Stimulated activated CD4-positive, alpha-beta T cell treated with anti-CD3 and anti-CD28 coated beads, Interleukin-12 subunit alpha, Interleukin-12 subunit beta, amount 100 ng/mL, for 24 hours (primary cell): ENCODE results near the gene TRIM7.
"Not testable (repeated sequence)": the region's sequence is repeated elsewhere in the genome, so short reads cannot be mapped to it uniquely, and the experiment has no call there.

Experiments
- DNase-seq, 2 experiments: peaks; one replicate each; pipeline ENCODE4 v3.0.0-alpha.2; 2020; ENCODE audit warnings: low read depth in 2 of 2

The TRIM7 gene

GRCh38 chr5:181212934-181213333 lies 7.9 kb upstream of the TRIM7 start:
- no peak for DNase-seq

GRCh38 chr5:181212080-181212479 lies 7.1 kb upstream of the TRIM7 start:
- no peak for DNase-seq

- DNase-seq, result no peak
Measured at GRCh38 chr5:181211208-181211607, 6.2 kb upstream of the TRIM7 start.

- not testable (repeated sequence) for DNase-seq
Measured at GRCh38 chr5:181210698-181211097, 5.7 kb upstream of the TRIM7 start.

GRCh38 chr5:181210148-181210547 lies 5.2 kb upstream of the TRIM7 start:
- DNase-seq, result not testable (repeated sequence)

- not testable (repeated sequence) for DNase-seq
Measured at GRCh38 chr5:181209006-181209405, 4.0 kb upstream of the TRIM7 start.

GRCh38 chr5:181207960-181208253 lies 2.9 kb upstream of the TRIM7 start:
- no peak for DNase-seq

GRCh38 chr5:181207214-181207959 lies 2.4 kb upstream of the TRIM7 start:
- DNase-seq, result peak; percentile 84 to 96

- DNase-seq, result no peak
Measured at GRCh38 chr5:181205761-181206649, 1.0 kb upstream of the TRIM7 start.

- no peak for DNase-seq
Measured at GRCh38 chr5:181204113-181204825, 727 bp downstream of the TRIM7 start.

- no peak for DNase-seq
Measured at GRCh38 chr5:181203777-181204112, 1.3 kb downstream of the TRIM7 start.

GRCh38 chr5:181203093-181203711 lies 1.8 kb downstream of the TRIM7 start:
- DNase-seq, result no peak

GRCh38 chr5:181200816-181201215 lies 4.2 kb downstream of the TRIM7 start:
- DNase-seq, result no peak

- no peak for DNase-seq
Measured at GRCh38 chr5:181199881-181200638, 4.9 kb downstream of the TRIM7 start.

- DNase-seq, result no peak
Measured at GRCh38 chr5:181198905-181199519, 6.0 kb downstream of the TRIM7 start.

- DNase-seq, result no peak
Measured at GRCh38 chr5:181198106-181198685, 6.8 kb downstream of the TRIM7 start.

GRCh38 chr5:181197326-181197951 lies 7.6 kb downstream of the TRIM7 start:
- no peak for DNase-seq

GRCh38 chr5:181195249-181195761 lies 9.7 kb downstream of the TRIM7 start:
- DNase-seq, result no peak

- DNase-seq, result no peak
Measured at GRCh38 chr5:181194489-181195248, 10.3 kb downstream of the TRIM7 start.
